ENCODE results near the gene PRSS38. TPM values are rescaled to one million over a fixed set of nuclear protein-coding genes. Genes with fewer than 3 reads are reported as not detected.

Gene PRSS38
- total RNA-seq = not detected in 2 replicates

DNA sequence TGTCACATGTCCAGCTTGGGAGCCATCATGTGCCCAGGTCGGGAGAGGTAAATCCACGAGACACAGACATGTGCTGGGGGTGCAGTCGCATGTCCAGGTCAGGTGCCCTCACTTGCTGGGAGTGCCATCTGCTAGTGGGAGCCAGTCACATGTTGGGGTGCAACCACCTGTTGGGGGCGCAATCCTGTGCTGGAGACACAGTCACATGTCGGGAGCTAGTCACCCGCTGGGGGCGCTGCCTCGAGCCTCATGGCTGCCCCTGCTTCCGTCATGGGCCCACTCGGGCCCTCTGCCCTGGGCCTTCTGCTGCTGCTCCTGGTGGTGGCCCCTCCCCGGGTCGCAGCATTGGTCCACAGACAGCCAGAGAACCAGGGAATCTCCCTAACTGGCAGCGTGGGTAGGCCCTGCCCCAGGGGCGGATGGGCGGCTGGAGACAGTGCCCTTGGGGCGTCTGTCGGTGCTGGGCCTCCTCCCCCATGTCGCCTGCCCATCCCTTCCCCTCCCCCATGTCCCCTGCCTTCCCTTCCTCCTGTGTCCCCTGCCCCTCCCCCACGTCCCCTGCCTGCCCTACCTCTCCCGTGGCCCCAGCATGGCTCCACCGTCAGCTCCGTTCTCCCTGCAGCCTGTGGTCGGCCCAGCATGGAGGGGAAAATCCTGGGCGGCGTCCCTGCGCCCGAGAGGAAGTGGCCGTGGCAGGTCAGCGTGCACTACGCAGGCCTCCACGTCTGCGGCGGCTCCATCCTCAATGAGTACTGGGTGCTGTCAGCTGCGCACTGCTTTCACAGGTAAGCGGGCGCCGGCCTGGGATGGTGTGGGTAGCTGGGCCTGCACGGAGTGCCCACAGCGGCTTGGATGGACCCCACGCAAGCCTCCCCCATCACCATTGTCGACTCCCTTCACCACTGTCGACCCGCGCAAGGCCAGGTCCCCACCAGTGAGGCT is at the start of gene PRSS38:
Gene PRSS38, plus strand, starts transcription at position 208 of the 942 bp plus-strand sequence. Its CDS starts 42 bp downstream, at position 250.

Other genes with a start within 250 kb of the PRSS38 start
- gene JMJD4, start 80.4 kb upstream of the PRSS38 start, total RNA-seq = 29.0 and 31.6 TPM in 2 replicates
- gene SNAP47, start 80.2 kb upstream of the PRSS38 start, total RNA-seq = 40.2 and 45.5 TPM in 2 replicates
- gene WNT9A, start 132.3 kb downstream of the PRSS38 start, total RNA-seq = 1.3 and 4.4 TPM in 2 replicates
- gene WNT3A, start 191.3 kb downstream of the PRSS38 start, total RNA-seq = not detected in 2 replicates